HEK293 (cell line): Measurements from ENCODE around the gene MNX1.
A peak's percentile ranks its signal among the peaks of the same experiment; 100 is the strongest.

Source experiments
- KLF16 ChIP-seq: fragments of 450-650 bp; formaldehyde crosslinking; IDR thresholded peaks from 2 replicates; pipeline ENCODE4 v1.5.1; 2017; ENCODE audit warnings: missing biosample characterization, missing genetic modification characterization
- KLF7 ChIP-seq: fragments of 450-650 bp; formaldehyde crosslinking; IDR thresholded peaks from 2 replicates; pipeline ENCODE4 v1.5.1; 2016; ENCODE audit warnings: missing biosample characterization, missing genetic modification characterization, borderline replicate concordance
- SP7 ChIP-seq: fragments of 450-650 bp; formaldehyde crosslinking; IDR thresholded peaks from 2 replicates; pipeline ENCODE4 v1.5.1; 2016; ENCODE audit warnings: missing biosample characterization, missing genetic modification characterization
- TCF7L2 ChIP-seq: IDR thresholded peaks from 2 replicates; pipeline ENCODE4 v1.6.1; 2011; ENCODE audit warnings: low read depth, mild to moderate bottlenecking, inconsistent platforms, low read length, moderate library complexity, borderline replicate concordance
- ZBTB1 ChIP-seq: fragments of 450-650 bp; formaldehyde crosslinking; IDR thresholded peaks from 2 replicates; pipeline ENCODE4 v1.5.1; 2016; ENCODE audit warnings: missing biosample characterization, missing genetic modification characterization
- ZBTB48 ChIP-seq: fragments of 450-650 bp; formaldehyde crosslinking; IDR thresholded peaks from 2 replicates; pipeline ENCODE4 v1.5.1; 2016; ENCODE audit warnings: missing biosample characterization, missing genetic modification characterization
- ZNF132 ChIP-seq: fragments of 450-650 bp; formaldehyde crosslinking; IDR thresholded peaks from 2 replicates; pipeline ENCODE4 v1.5.1; 2017; ENCODE audit warnings: missing biosample characterization, missing genetic modification characterization, borderline replicate concordance
- ZNF184 ChIP-seq: fragments of 450-650 bp; IDR thresholded peaks from 2 replicates; pipeline ENCODE4 v1.5.1; 2018; ENCODE audit warnings: missing biosample characterization, mild to moderate bottlenecking, missing genetic modification characterization
- ZNF24 ChIP-seq: fragments of 450-650 bp; formaldehyde crosslinking; IDR thresholded peaks from 2 replicates; pipeline ENCODE4 v1.5.1; 2016; ENCODE audit warnings: missing biosample characterization, missing genetic modification characterization
- ZNF366 ChIP-seq: fragments of 450-650 bp; formaldehyde crosslinking; conservative IDR thresholded peaks from 2 replicates; pipeline ENCODE4 v1.5.1; 2016; ENCODE audit warnings: missing biosample characterization, missing genetic modification characterization
- ZNF394 ChIP-seq: fragments of 450-650 bp; formaldehyde crosslinking; IDR thresholded peaks from 2 replicates; pipeline ENCODE4 v1.5.1; 2016; ENCODE audit warnings: missing biosample characterization, missing genetic modification characterization, mild to moderate bottlenecking, moderate library complexity, borderline replicate concordance
- ZNF433 ChIP-seq: fragments of 450-650 bp; formaldehyde crosslinking; IDR thresholded peaks from 2 replicates; pipeline ENCODE4 v1.5.1; 2016; ENCODE audit warnings: missing biosample characterization, missing genetic modification characterization, low read depth
- ZNF501 ChIP-seq: fragments of 450-650 bp; formaldehyde crosslinking; IDR thresholded peaks from 2 replicates; pipeline ENCODE4 v1.5.1; 2016; ENCODE audit warnings: missing biosample characterization, missing genetic modification characterization
- ZNF510 ChIP-seq: fragments of 450-650 bp; formaldehyde crosslinking; IDR thresholded peaks from 2 replicates; pipeline ENCODE4 v1.5.1; 2018; ENCODE audit warnings: mild to moderate bottlenecking, missing genetic modification characterization, missing biosample characterization; ENCODE audit not compliant: insufficient replicate concordance
- ZNF514 ChIP-seq: fragments of 450-650 bp; formaldehyde crosslinking; IDR thresholded peaks from 2 replicates; pipeline ENCODE4 v1.5.1; 2016; ENCODE audit warnings: missing biosample characterization, missing genetic modification characterization
- ZNF585B ChIP-seq: fragments of 450-650 bp; formaldehyde crosslinking; IDR thresholded peaks from 2 replicates; pipeline ENCODE4 v1.5.1; 2016; ENCODE audit warnings: missing biosample characterization, missing genetic modification characterization
- ZNF664 ChIP-seq: fragments of 450-650 bp; formaldehyde crosslinking; IDR thresholded peaks from 2 replicates; pipeline ENCODE4 v1.5.1; 2016; ENCODE audit warnings: missing biosample characterization, missing genetic modification characterization
- ZNF76 ChIP-seq: fragments of 450-650 bp; formaldehyde crosslinking; IDR thresholded peaks from 2 replicates; pipeline ENCODE4; 2016; ENCODE audit warnings: low read depth, missing biosample characterization, missing genetic modification characterization, borderline replicate concordance
- ZNF843 ChIP-seq: fragments of 450-650 bp; formaldehyde crosslinking; IDR thresholded peaks from 2 replicates; pipeline ENCODE4 v1.5.1; 2016; ENCODE audit warnings: missing biosample characterization, missing genetic modification characterization
- TF ChIP-seq, protein P1 (sequence below): fragments of 450-650 bp; formaldehyde crosslinking; IDR thresholded peaks from 2 replicates; pipeline ENCODE4 v1.5.1; 2016; ENCODE audit warnings: missing biosample characterization, missing genetic modification characterization
- TF ChIP-seq, protein P2 (sequence below): fragments of 450-650 bp; formaldehyde crosslinking; IDR thresholded peaks from 2 replicates; pipeline ENCODE4 v1.5.1; 2016; ENCODE audit warnings: missing biosample characterization, missing genetic modification characterization
- TF ChIP-seq, protein P3 (sequence below): fragments of 450-650 bp; formaldehyde crosslinking; IDR thresholded peaks from 2 replicates; pipeline ENCODE4 v1.5.1; 2016; ENCODE audit warnings: missing biosample characterization, missing genetic modification characterization, borderline replicate concordance
- TF ChIP-seq, protein P4 (sequence below): fragments of 450-650 bp; formaldehyde crosslinking; IDR thresholded peaks from 2 replicates; pipeline ENCODE4 v1.5.1; 2017; ENCODE audit warnings: missing biosample characterization, missing genetic modification characterization
- TF ChIP-seq, protein P5 (sequence below): fragments of 450-650 bp; formaldehyde crosslinking; IDR thresholded peaks from 2 replicates; pipeline ENCODE4 v1.5.1; 2016; ENCODE audit warnings: missing biosample characterization, missing genetic modification characterization
- TF ChIP-seq, protein P6 (sequence below): fragments of 450-650 bp; formaldehyde crosslinking; optimal IDR thresholded peaks from 2 replicates; pipeline ENCODE3; 2016; ENCODE audit warnings: missing biosample characterization, mild to moderate bottlenecking, missing genetic modification characterization

Gene MNX1

DNA sequence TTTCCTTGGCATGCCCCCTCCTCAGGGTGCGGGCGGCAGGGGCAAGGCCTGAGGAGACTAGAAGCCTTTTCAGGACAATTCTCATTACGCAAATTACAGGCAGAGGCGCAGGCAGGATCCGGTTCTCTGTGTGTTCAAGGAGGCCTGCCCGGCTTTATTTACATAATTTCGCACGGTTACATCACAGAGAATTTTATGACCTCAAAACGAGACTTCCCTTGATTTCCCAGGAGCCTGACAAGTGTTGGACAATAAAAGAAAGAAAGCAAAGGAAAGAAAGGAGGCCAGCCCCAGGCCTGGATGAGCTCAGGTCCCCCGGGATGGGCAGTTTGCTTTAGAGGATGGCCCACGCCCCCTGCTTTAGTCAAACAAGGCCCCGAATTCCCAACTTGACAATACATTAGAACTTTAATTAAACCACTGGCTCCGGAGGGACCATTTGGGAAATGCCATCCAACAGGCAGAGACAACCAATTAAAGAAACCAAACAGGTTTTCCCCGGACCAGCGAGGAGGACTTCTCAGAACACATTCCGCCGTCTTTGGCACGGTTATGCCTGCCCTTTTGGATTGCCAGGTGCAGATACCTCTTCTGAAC is 2.9 kb downstream of the MNX1 start (continued):
- TF ChIP-seq, protein P1, sequence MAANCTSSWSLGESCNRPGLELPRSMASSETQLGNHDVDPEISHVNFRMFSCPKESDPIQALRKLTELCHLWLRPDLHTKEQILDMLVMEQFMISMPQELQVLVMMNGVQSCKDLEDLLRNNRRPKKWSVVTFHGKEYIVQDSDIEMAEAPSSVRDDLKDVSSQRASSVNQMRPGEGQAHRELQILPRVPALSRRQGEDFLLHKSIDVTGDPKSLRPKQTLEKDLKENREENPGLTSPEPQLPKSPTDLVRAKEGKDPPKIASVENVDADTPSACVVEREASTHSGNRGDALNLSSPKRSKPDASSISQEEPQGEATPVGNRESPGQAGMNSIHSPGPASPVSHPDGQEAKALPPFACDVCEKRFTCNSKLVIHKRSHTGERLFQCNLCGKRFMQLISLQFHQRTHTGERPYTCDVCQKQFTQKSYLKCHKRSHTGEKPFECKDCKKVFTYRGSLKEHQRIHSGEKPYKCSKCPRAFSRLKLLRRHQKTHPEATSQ (tag by site-specific recombination): peak; percentile 59
- TF ChIP-seq ZNF433 (tag by site-specific recombination): no peak
- TF ChIP-seq ZNF366: peak; percentile 77
- TF ChIP-seq ZNF514 (tag by site-specific recombination): no peak
- peak; percentile 64; the same call in 1 of the 2 replicates for TF ChIP-seq ZNF843 (tag by site-specific recombination)
- TF ChIP-seq, protein P2, sequence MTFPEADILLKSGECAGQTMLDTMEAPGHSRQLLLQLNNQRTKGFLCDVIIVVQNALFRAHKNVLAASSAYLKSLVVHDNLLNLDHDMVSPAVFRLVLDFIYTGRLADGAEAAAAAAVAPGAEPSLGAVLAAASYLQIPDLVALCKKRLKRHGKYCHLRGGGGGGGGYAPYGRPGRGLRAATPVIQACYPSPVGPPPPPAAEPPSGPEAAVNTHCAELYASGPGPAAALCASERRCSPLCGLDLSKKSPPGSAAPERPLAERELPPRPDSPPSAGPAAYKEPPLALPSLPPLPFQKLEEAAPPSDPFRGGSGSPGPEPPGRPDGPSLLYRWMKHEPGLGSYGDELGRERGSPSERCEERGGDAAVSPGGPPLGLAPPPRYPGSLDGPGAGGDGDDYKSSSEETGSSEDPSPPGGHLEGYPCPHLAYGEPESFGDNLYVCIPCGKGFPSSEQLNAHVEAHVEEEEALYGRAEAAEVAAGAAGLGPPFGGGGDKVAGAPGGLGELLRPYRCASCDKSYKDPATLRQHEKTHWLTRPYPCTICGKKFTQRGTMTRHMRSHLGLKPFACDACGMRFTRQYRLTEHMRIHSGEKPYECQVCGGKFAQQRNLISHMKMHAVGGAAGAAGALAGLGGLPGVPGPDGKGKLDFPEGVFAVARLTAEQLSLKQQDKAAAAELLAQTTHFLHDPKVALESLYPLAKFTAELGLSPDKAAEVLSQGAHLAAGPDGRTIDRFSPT (tag by site-specific recombination): 0 out of 2 replicates have a peak, but pooled peaks have one; percentile 32
- no peak for TF ChIP-seq ZNF132 (tag by site-specific recombination)
- TF ChIP-seq, protein P3, sequence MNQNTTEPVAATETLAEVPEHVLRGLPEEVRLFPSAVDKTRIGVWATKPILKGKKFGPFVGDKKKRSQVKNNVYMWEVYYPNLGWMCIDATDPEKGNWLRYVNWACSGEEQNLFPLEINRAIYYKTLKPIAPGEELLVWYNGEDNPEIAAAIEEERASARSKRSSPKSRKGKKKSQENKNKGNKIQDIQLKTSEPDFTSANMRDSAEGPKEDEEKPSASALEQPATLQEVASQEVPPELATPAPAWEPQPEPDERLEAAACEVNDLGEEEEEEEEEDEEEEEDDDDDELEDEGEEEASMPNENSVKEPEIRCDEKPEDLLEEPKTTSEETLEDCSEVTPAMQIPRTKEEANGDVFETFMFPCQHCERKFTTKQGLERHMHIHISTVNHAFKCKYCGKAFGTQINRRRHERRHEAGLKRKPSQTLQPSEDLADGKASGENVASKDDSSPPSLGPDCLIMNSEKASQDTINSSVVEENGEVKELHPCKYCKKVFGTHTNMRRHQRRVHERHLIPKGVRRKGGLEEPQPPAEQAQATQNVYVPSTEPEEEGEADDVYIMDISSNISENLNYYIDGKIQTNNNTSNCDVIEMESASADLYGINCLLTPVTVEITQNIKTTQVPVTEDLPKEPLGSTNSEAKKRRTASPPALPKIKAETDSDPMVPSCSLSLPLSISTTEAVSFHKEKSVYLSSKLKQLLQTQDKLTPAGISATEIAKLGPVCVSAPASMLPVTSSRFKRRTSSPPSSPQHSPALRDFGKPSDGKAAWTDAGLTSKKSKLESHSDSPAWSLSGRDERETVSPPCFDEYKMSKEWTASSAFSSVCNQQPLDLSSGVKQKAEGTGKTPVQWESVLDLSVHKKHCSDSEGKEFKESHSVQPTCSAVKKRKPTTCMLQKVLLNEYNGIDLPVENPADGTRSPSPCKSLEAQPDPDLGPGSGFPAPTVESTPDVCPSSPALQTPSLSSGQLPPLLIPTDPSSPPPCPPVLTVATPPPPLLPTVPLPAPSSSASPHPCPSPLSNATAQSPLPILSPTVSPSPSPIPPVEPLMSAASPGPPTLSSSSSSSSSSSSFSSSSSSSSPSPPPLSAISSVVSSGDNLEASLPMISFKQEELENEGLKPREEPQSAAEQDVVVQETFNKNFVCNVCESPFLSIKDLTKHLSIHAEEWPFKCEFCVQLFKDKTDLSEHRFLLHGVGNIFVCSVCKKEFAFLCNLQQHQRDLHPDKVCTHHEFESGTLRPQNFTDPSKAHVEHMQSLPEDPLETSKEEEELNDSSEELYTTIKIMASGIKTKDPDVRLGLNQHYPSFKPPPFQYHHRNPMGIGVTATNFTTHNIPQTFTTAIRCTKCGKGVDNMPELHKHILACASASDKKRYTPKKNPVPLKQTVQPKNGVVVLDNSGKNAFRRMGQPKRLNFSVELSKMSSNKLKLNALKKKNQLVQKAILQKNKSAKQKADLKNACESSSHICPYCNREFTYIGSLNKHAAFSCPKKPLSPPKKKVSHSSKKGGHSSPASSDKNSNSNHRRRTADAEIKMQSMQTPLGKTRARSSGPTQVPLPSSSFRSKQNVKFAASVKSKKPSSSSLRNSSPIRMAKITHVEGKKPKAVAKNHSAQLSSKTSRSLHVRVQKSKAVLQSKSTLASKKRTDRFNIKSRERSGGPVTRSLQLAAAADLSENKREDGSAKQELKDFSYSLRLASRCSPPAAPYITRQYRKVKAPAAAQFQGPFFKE: no peak
- no peak for TF ChIP-seq ZNF585B
- TF ChIP-seq TCF7L2: peak; percentile 90
- TF ChIP-seq, protein P4, sequence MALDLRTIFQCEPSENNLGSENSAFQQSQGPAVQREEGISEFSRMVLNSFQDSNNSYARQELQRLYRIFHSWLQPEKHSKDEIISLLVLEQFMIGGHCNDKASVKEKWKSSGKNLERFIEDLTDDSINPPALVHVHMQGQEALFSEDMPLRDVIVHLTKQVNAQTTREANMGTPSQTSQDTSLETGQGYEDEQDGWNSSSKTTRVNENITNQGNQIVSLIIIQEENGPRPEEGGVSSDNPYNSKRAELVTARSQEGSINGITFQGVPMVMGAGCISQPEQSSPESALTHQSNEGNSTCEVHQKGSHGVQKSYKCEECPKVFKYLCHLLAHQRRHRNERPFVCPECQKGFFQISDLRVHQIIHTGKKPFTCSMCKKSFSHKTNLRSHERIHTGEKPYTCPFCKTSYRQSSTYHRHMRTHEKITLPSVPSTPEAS (tag by site-specific recombination): no peak
- peak; percentile 72 for TF ChIP-seq KLF16 (tag by site-specific recombination)
- TF ChIP-seq, protein P5, sequence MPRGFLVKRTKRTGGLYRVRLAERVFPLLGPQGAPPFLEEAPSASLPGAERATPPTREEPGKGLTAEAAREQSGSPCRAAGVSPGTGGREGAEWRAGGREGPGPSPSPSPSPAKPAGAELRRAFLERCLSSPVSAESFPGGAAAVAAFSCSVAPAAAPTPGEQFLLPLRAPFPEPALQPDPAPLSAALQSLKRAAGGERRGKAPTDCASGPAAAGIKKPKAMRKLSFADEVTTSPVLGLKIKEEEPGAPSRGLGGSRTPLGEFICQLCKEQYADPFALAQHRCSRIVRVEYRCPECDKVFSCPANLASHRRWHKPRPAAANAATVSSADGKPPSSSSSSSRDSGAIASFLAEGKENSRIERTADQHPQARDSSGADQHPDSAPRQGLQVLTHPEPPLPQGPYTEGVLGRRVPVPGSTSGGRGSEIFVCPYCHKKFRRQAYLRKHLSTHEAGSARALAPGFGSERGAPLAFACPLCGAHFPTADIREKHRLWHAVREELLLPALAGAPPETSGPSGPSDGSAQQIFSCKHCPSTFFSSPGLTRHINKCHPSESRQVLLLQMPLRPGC: peak; percentile 58; the same call in 1 of the 2 replicates
- TF ChIP-seq ZBTB48: no peak
- TF ChIP-seq, protein P6, sequence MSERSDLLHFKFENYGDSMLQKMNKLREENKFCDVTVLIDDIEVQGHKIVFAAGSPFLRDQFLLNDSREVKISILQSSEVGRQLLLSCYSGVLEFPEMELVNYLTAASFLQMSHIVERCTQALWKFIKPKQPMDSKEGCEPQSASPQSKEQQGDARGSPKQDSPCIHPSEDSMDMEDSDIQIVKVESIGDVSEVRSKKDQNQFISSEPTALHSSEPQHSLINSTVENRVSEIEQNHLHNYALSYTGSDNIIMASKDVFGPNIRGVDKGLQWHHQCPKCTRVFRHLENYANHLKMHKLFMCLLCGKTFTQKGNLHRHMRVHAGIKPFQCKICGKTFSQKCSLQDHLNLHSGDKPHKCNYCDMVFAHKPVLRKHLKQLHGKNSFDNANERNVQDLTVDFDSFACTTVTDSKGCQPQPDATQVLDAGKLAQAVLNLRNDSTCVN (tag by site-specific recombination): no peak
- TF ChIP-seq ZBTB1 (tag by site-specific recombination): no peak; the same call in none of the 2 replicates
- no peak for TF ChIP-seq ZNF664 (tag by site-specific recombination)
- peak; percentile 69 for TF ChIP-seq ZNF184 (tag by site-specific recombination)
- no peak for TF ChIP-seq ZNF501 (tag by site-specific recombination)
- no peak; the same call in 1 of the 2 replicates for TF ChIP-seq ZNF394 (tag by site-specific recombination)
- TF ChIP-seq ZNF76 (tag by site-specific recombination): peak; percentile 48; the same call in 1 of the 2 replicates
- no peak for TF ChIP-seq ZNF510 (tag by site-specific recombination)
- TF ChIP-seq ZNF24 (tag by site-specific recombination): 0 out of 2 replicates have a peak, but pooled peaks have one; percentile 23
- TF ChIP-seq KLF7: 0 out of 2 replicates have a peak, but pooled peaks have one; percentile 35
- peak; percentile 86 for TF ChIP-seq SP7 (tag by site-specific recombination)
